ENCODE measurements around the gene SCAF4.

The SCAF4 gene

GRCh38 chr21:31727181-31727580 is 4.7 kb downstream of the SCAF4 start:
- no peaks in the 10 kb centered on the region for H3K36me3 ChIP-seq (ENCODE audit: insufficient read depth, low read length)
- H3K27ac ChIP-seq (ENCODE audit: low read depth, low read length): no peak overlapping the region
- no peak overlapping the region for H2AFZ ChIP-seq (ENCODE audit: low read length, unreplicated experiment)
- H3K27me3 ChIP-seq (ENCODE audit: insufficient read depth, low read length): no peaks in the 10 kb centered on the region
- H3K79me2 ChIP-seq (ENCODE audit: control insufficient read depth, insufficient read depth, low read length, unreplicated experiment): peaks cover 95% of the 10 kb centered on the region
- H3K4me1 ChIP-seq (ENCODE audit: control insufficient read depth, insufficient read depth, low read length, unreplicated experiment): peaks cover 12% of the 10 kb centered on the region
- no peak overlapping the region for H3K4me3 ChIP-seq (ENCODE audit: low read depth, low read length)

GRCh38 chr21:31726407-31726806 is 5.5 kb downstream of the SCAF4 start:
- Histone ChIP-seq H3K4me1 (ENCODE audit: control insufficient read depth, insufficient read depth, low read length, unreplicated experiment) (peaks cover 12% of the 10 kb centered on the region), H3K27me3 (ENCODE audit: insufficient read depth, low read length) (no peaks in the 10 kb centered on the region), H3K79me2 (ENCODE audit: control insufficient read depth, insufficient read depth, low read length, unreplicated experiment) (peaks cover 98% of the 10 kb centered on the region), H2AFZ (ENCODE audit: low read length, unreplicated experiment) (no peak overlapping the region), H3K27ac (ENCODE audit: low read depth, low read length) (no peak overlapping the region), H3K4me3 (ENCODE audit: low read depth, low read length) (no peak overlapping the region), H3K36me3 (ENCODE audit: insufficient read depth, low read length) (no peaks in the 10 kb centered on the region)

- peaks cover 12% of the 10 kb centered on the region for H3K4me1 ChIP-seq (ENCODE audit: control insufficient read depth, insufficient read depth, low read length, unreplicated experiment)
- no peak overlapping the region for H3K4me3 ChIP-seq (ENCODE audit: low read depth, low read length)
- H3K36me3 ChIP-seq (ENCODE audit: insufficient read depth, low read length): no peaks in the 10 kb centered on the region
These were observed 6.6 kb downstream of the SCAF4 start for GRCh38 chr21:31725202-31725839.

GRCh38 chr21:31724552-31724951 is 7.4 kb downstream of the SCAF4 start:
- Histone ChIP-seq H3K4me1 (ENCODE audit: control insufficient read depth, insufficient read depth, low read length, unreplicated experiment) (peaks cover 10% of the 10 kb centered on the region), H3K36me3 (ENCODE audit: insufficient read depth, low read length) (no peaks in the 10 kb centered on the region), H3K79me2 (ENCODE audit: control insufficient read depth, insufficient read depth, low read length, unreplicated experiment) (peaks cover 99% of the 10 kb centered on the region), H2AFZ (ENCODE audit: low read length, unreplicated experiment) (no peak overlapping the region), H3K4me3 (ENCODE audit: low read depth, low read length) (no peak overlapping the region), H3K27ac (ENCODE audit: low read depth, low read length) (no peak overlapping the region), H3K27me3 (ENCODE audit: insufficient read depth, low read length) (no peaks in the 10 kb centered on the region)

More at GRCh38 chr21:31725202-31725839, 6.6 kb downstream of the SCAF4 start:
- H3K79me2 ChIP-seq (ENCODE audit: control insufficient read depth, insufficient read depth, low read length, unreplicated experiment): peaks cover 99% of the 10 kb centered on the region
- no peaks in the 10 kb centered on the region for H3K27me3 ChIP-seq (ENCODE audit: insufficient read depth, low read length)
- H2AFZ ChIP-seq (ENCODE audit: low read length, unreplicated experiment): no peak overlapping the region
- no peak overlapping the region for H3K27ac ChIP-seq (ENCODE audit: low read depth, low read length)

GRCh38 chr21:31721381-31721780 is 10.5 kb downstream of the SCAF4 start:
- Histone ChIP-seq H3K27me3 (ENCODE audit: insufficient read depth, low read length) (no peaks in the 10 kb centered on the region), H2AFZ (ENCODE audit: low read length, unreplicated experiment) (no peak overlapping the region), H3K36me3 (ENCODE audit: insufficient read depth, low read length) (no peaks in the 10 kb centered on the region), H3K4me3 (ENCODE audit: low read depth, low read length) (no peak overlapping the region), H3K27ac (ENCODE audit: low read depth, low read length) (no peak overlapping the region), H3K79me2 (ENCODE audit: control insufficient read depth, insufficient read depth, low read length, unreplicated experiment) (peaks cover 95% of the 10 kb centered on the region), H3K4me1 (ENCODE audit: control insufficient read depth, insufficient read depth, low read length, unreplicated experiment) (peaks cover 3% of the 10 kb centered on the region)

GRCh38 chr21:31720739-31721138 is 11.2 kb downstream of the SCAF4 start:
- Histone ChIP-seq H3K27ac (ENCODE audit: low read depth, low read length) (no peak overlapping the region), H3K27me3 (ENCODE audit: insufficient read depth, low read length) (no peaks in the 10 kb centered on the region), H3K4me1 (ENCODE audit: control insufficient read depth, insufficient read depth, low read length, unreplicated experiment) (peaks cover 3% of the 10 kb centered on the region), H3K36me3 (ENCODE audit: insufficient read depth, low read length) (no peaks in the 10 kb centered on the region), H3K79me2 (ENCODE audit: control insufficient read depth, insufficient read depth, low read length, unreplicated experiment) (peaks cover 95% of the 10 kb centered on the region), H3K4me3 (ENCODE audit: low read depth, low read length) (no peak overlapping the region), H2AFZ (ENCODE audit: low read length, unreplicated experiment) (no peak overlapping the region)

- Histone ChIP-seq H3K36me3 (ENCODE audit: insufficient read depth, low read length) (no peaks in the 10 kb centered on the region), H3K27me3 (ENCODE audit: insufficient read depth, low read length) (no peaks in the 10 kb centered on the region), H3K27ac (ENCODE audit: low read depth, low read length) (no peak overlapping the region), H3K4me1 (ENCODE audit: control insufficient read depth, insufficient read depth, low read length, unreplicated experiment) (peaks cover 4% of the 10 kb centered on the region), H2AFZ (ENCODE audit: low read length, unreplicated experiment) (no peak overlapping the region), H3K79me2 (ENCODE audit: control insufficient read depth, insufficient read depth, low read length, unreplicated experiment) (peaks cover 96% of the 10 kb centered on the region), H3K4me3 (ENCODE audit: low read depth, low read length) (no peak overlapping the region)
These were observed 11.6 kb downstream of the SCAF4 start for GRCh38 chr21:31720330-31720729.

GRCh38 chr21:31716106-31716505 is 15.8 kb downstream of the SCAF4 start:
- Histone ChIP-seq H3K36me3 (ENCODE audit: insufficient read depth, low read length) (no peaks in the 10 kb centered on the region), H3K4me1 (ENCODE audit: control insufficient read depth, insufficient read depth, low read length, unreplicated experiment) (peaks cover 32% of the 10 kb centered on the region), H3K79me2 (ENCODE audit: control insufficient read depth, insufficient read depth, low read length, unreplicated experiment) (peaks cover 96% of the 10 kb centered on the region), H2AFZ (ENCODE audit: low read length, unreplicated experiment) (no peak overlapping the region), H3K27ac (ENCODE audit: low read depth, low read length) (peak overlapping the region; percentile 11), H3K4me3 (ENCODE audit: low read depth, low read length) (no peak overlapping the region), H3K27me3 (ENCODE audit: insufficient read depth, low read length) (no peaks in the 10 kb centered on the region)

GRCh38 chr21:31714741-31715365 is 17.1 kb downstream of the SCAF4 start:
- Histone ChIP-seq H3K4me1 (ENCODE audit: control insufficient read depth, insufficient read depth, low read length, unreplicated experiment) (peaks cover 41% of the 10 kb centered on the region), H3K27me3 (ENCODE audit: insufficient read depth, low read length) (no peaks in the 10 kb centered on the region), H2AFZ (ENCODE audit: low read length, unreplicated experiment) (no peak overlapping the region), H3K36me3 (ENCODE audit: insufficient read depth, low read length) (no peaks in the 10 kb centered on the region), H3K79me2 (ENCODE audit: control insufficient read depth, insufficient read depth, low read length, unreplicated experiment) (peaks cover 96% of the 10 kb centered on the region), H3K4me3 (ENCODE audit: low read depth, low read length) (no peak overlapping the region), H3K27ac (ENCODE audit: low read depth, low read length) (peak overlapping the region; percentile 2; the same call in 1 of the 2 replicates)

- H3K4me1 ChIP-seq (ENCODE audit: control insufficient read depth, insufficient read depth, low read length, unreplicated experiment): peaks cover 47% of the 10 kb centered on the region
- no peaks in the 10 kb centered on the region for H3K36me3 ChIP-seq (ENCODE audit: insufficient read depth, low read length)
- no peaks in the 10 kb centered on the region for H3K27me3 ChIP-seq (ENCODE audit: insufficient read depth, low read length)
- H3K4me3 ChIP-seq (ENCODE audit: low read depth, low read length): no peak overlapping the region
- H3K79me2 ChIP-seq (ENCODE audit: control insufficient read depth, insufficient read depth, low read length, unreplicated experiment): peaks cover 96% of the 10 kb centered on the region
- H3K27ac ChIP-seq (ENCODE audit: low read depth, low read length): peak overlapping the region; percentile 2; the same call in 1 of the 2 replicates
- no peak overlapping the region for H2AFZ ChIP-seq (ENCODE audit: low read length, unreplicated experiment)
These were observed 17.8 kb downstream of the SCAF4 start for GRCh38 chr21:31713973-31714740.
